ENCODE results near the gene THOC5. TPM values are rescaled to one million over a fixed set of nuclear protein-coding genes. Genes with fewer than 3 reads are reported as not detected.

THOC5 gene
- total RNA-seq, 1 experiment from 2014 or later: 80.6 TPM

GRCh38 chr22:29570912-29571549 lies 17.5 kb upstream of the THOC5 start:
- no peaks in the 10 kb centered on the region for H3K9me3 ChIP-seq (ENCODE audit: control insufficient read depth in 1 of 2, insufficient read depth in 1 of 2, low read depth in 1 of 2, low read length in 2 of 2)
- BruUV-seq (replicated peaks): no TSS peak
- no peak overlapping the region for H3K9ac ChIP-seq (ENCODE audit: low read length)
- no peaks in the 10 kb centered on the region for H3K4me1 ChIP-seq (ENCODE audit: control insufficient read depth in 1 of 2, insufficient read depth in 2 of 2, low read length in 2 of 2)
- peaks cover 5% of the 10 kb centered on the region in 2 experiments; a peak in 2 of 4 replicates for H3K36me3 ChIP-seq (ENCODE audit: control insufficient read depth in 1 of 2, insufficient read depth in 2 of 2, low read length in 2 of 2)
- ChIA-PET RAD21 (ENCODE audit: low non-redundant PET in 1 of 2, low total read pairs in 2 of 2, uncharacterized antibody in 2 of 2, unreplicated experiment in 2 of 2) (no interaction called here), CTCF (interaction anchor here (1.1 kb wide), 1 partner anchor 18 kb away, joined by 3 read pairs; the partner anchor contains the start of gene THOC5), POLR2A (interaction anchor here (1.3 kb wide), 1 partner anchor 18 kb away, joined by 3 read pairs; the partner anchor contains the start of gene THOC5)
- H3K4me2 ChIP-seq (ENCODE audit: low read length): no peak overlapping the region
- no peaks in the 10 kb centered on the region for H4K20me1 ChIP-seq (ENCODE audit: insufficient read depth)
- intact Hi-C loops (cut with micrococcal nuclease): no loop called here
- no peaks in the 10 kb centered on the region for H3K27me3 ChIP-seq (ENCODE audit: insufficient read depth, low read length)
- H2AFZ ChIP-seq (ENCODE audit: low read depth, low read length, poor library complexity, severe bottlenecking): no peak overlapping the region
- ATAC-seq (no peak), DNase-seq (ENCODE audit: low read depth, low spot score) (no peak)
- H3K79me2 ChIP-seq (ENCODE audit: insufficient read depth, low read length): no peaks in the 10 kb centered on the region
- H3K27ac ChIP-seq (ENCODE audit: low read depth, low read length): no peak overlapping the region
- no peaks in the 10 kb centered on the region for H3K9me2 ChIP-seq (ENCODE audit: insufficient read depth)
- H3K4me3 ChIP-seq (replicated peaks in 1 of 2; ENCODE audit: low read depth in 1 of 2, low read length in 2 of 2): no peak overlapping the region
- TF ChIP-seq ZFX (IDR thresholded peaks at IDR 0.05) (no peak), EZH2 (IDR thresholded peaks at IDR 0.05) (no peak), CEBPB (IDR thresholded peaks at IDR 0.05; ENCODE audit: low read depth) (no peak), POLR2AphosphoS5 (IDR thresholded peaks at IDR 0.05; ENCODE audit: low read depth, low read length) (no peak), EGR1 (IDR thresholded peaks at IDR 0.05; ENCODE audit: low read depth) (no peak), POLR2A (IDR thresholded peaks at IDR 0.05; ENCODE audit: borderline replicate concordance, extremely low read depth, insufficient read depth, insufficient read length) (no peak), FOSL1 (IDR thresholded peaks at IDR 0.05; ENCODE audit: low read depth) (no peak), MAX (IDR thresholded peaks at IDR 0.05) (no peak), ZNF274 (IDR thresholded peaks at IDR 0.05; ENCODE audit: low read depth, low read length) (no peak), TCF7L2 (IDR thresholded peaks at IDR 0.05; ENCODE audit: borderline replicate concordance, extremely low read depth, insufficient read depth, insufficient read length) (no peak), CTCF (IDR thresholded peaks at IDR 0.05 in 2 of 3, conservative IDR thresholded peaks at IDR 0.05 in 1 of 3; ENCODE audit: borderline replicate concordance in 1 of 3, insufficient read depth in 1 of 3, low read depth in 2 of 3, low read length in 2 of 3) (no peak)

All from HCT116 (cell line).